K562 (cell line): ENCODE results near the gene APLP1. TPM values are rescaled to one million over a fixed set of nuclear protein-coding genes. Genes with fewer than 3 reads are reported as not detected.

ENCODE experiments used
- AFF1 ChIP-seq, 2 experiments: fragments of 450-650 bp; IDR thresholded peaks; 2 replicates each; pipeline ENCODE4 v1.6.1; 2018; ENCODE audit warnings: mild to moderate bottlenecking in 2 of 2, low read depth in 1 of 2; ENCODE audit not compliant: partially characterized antibody in 2 of 2
- CXXC5 ChIP-seq: fragments of 250-450 bp; sonication (Bioruptor Pico); IDR thresholded peaks from 2 replicates; pipeline ENCODE4 v1.8.0; 2022; ENCODE audit warnings: inconsistent platforms, mild to moderate bottlenecking, moderate library complexity
- ETV5 ChIP-seq: sonication (generic); formaldehyde crosslinking; IDR thresholded peaks from 2 replicates; pipeline ENCODE4 v1.4.0; 2020; ENCODE audit warnings: low read depth, mild to moderate bottlenecking, missing genetic modification reagents
- ETV6 ChIP-seq, 3 experiments: fragments of 150-350 bp in 1 of 3; sonication (generic) in 1 of 3; formaldehyde crosslinking in 1 of 3; IDR thresholded peaks; 2 replicates each; pipeline versions ENCODE4 v1.6.1 to v1.8.0; 2014 to 2022; ENCODE audit warnings: borderline replicate concordance in 2 of 3, low read depth in 2 of 3, antibody characterized with exemption in 1 of 3, low read length in 1 of 3, mild to moderate bottlenecking in 1 of 3, missing genetic modification reagents in 1 of 3
- FOXK1 ChIP-seq: sonication (generic); formaldehyde crosslinking; IDR thresholded peaks from 2 replicates; pipeline ENCODE4 v1.8.0; 2022; ENCODE audit warnings: missing genetic modification reagents, mild to moderate bottlenecking, borderline replicate concordance
- FOXM1 ChIP-seq, 2 experiments: fragments of 450-650 bp in 1 of 2; sonication (generic) in 1 of 2; formaldehyde crosslinking in 1 of 2; IDR thresholded peaks; 2 replicates each; pipeline versions ENCODE4 v1.6.1 to v1.9.0; 2017 to 2022; ENCODE audit warnings: low read depth in 2 of 2, mild to moderate bottlenecking in 2 of 2, missing genetic modification reagents in 1 of 2, moderate library complexity in 1 of 2
- FOXP1 ChIP-seq: sonication (generic); formaldehyde crosslinking; IDR thresholded peaks from 2 replicates; pipeline ENCODE4 v1.8.0; 2022; ENCODE audit warnings: mild to moderate bottlenecking, missing genetic modification reagents
- HDAC2 ChIP-seq: fragments of 450-650 bp; IDR thresholded peaks from 2 replicates; pipeline ENCODE4 v1.6.1; 2016; ENCODE audit warnings: mild to moderate bottlenecking
- MCM3 ChIP-seq: fragments of 450-650 bp; IDR thresholded peaks from 2 replicates; pipeline ENCODE4 v1.6.1; 2016
- MIER1 ChIP-seq: fragments of 450-650 bp; IDR thresholded peaks from 2 replicates; pipeline ENCODE4 v1.6.1; 2016; ENCODE audit warnings: antibody characterized with exemption, mild to moderate bottlenecking, low read depth
- RCOR1 ChIP-seq, 2 experiments: IDR thresholded peaks; 2 replicates each; pipeline ENCODE4 v1.6.1; 2012; ENCODE audit warnings: low read depth in 2 of 2, low read length in 2 of 2, borderline replicate concordance in 1 of 2, improper control_type of control experiment in 1 of 2
- SRF ChIP-seq, 2 experiments: fragments of 250-450, 450-650 bp in 1 of 2; sonication (Bioruptor Pico) in 1 of 2; sonication (generic) in 1 of 2; formaldehyde crosslinking; IDR thresholded peaks; 2 replicates each; pipeline versions ENCODE4 v1.5.0 to v1.5.1; 2020 to 2022; ENCODE audit warnings: mild to moderate bottlenecking in 1 of 2, missing genetic modification reagents in 1 of 2
- TFAP4 ChIP-seq: sonication (generic); formaldehyde crosslinking; IDR thresholded peaks from 2 replicates; pipeline ENCODE4 v1.8.0; 2022; ENCODE audit warnings: missing genetic modification reagents, mild to moderate bottlenecking, moderate library complexity, borderline replicate concordance
- ZNF12 ChIP-seq: sonication (generic); formaldehyde crosslinking; IDR thresholded peaks from 2 replicates; pipeline ENCODE4 v1.4.0; 2020; ENCODE audit warnings: mild to moderate bottlenecking, missing genetic modification reagents
- ZNF24 ChIP-seq: fragments of 450-650 bp; IDR thresholded peaks from 2 replicates; pipeline ENCODE4 v1.6.1; 2016
- ZNF263 ChIP-seq: sonication (generic); formaldehyde crosslinking; IDR thresholded peaks from 2 replicates; pipeline ENCODE4 v1.8.0; 2022; ENCODE audit warnings: mild to moderate bottlenecking, missing genetic modification reagents, borderline replicate concordance
- ZNF586 ChIP-seq: fragments of 450-650 bp; formaldehyde crosslinking; conservative IDR thresholded peaks from 2 replicates; pipeline ENCODE4 v1.4.0; 2020; ENCODE audit warnings: mild to moderate bottlenecking, moderate library complexity
- ZSCAN29 ChIP-seq: fragments of 450-650 bp; IDR thresholded peaks from 2 replicates; pipeline ENCODE4 v1.6.1; 2017
- ZSCAN32 ChIP-seq: fragments of 450-650 bp; formaldehyde crosslinking; IDR thresholded peaks from 2 replicates; pipeline ENCODE4 v1.4.0; 2020; ENCODE audit warnings: mild to moderate bottlenecking, moderate library complexity
- polyA plus RNA-seq, 8 experiments: library from polyadenylated mRNA; depleted of rRNA in 4 of 8; stranded (reverse) in 5 of 8; unstranded in 3 of 8; fragments of >200 nt; fragmentation: Nextera tagmentation in 2 of 8; fragmentation: Illumina TruSeq in 1 of 8; extraction: Ambion mirVana in 2 of 8; extraction: Trizol in 1 of 8; gene quantifications; 2 replicates each; pipeline versions ENCODE4 v1.2.1 to v1.2.3, GENCODE V29; 2011 to 2014; ENCODE audit warnings: inconsistent platforms in 1 of 8, missing spikeins in 1 of 8
- total RNA-seq, 7 experiments: library from RNA; depleted of rRNA in 6 of 7; stranded (reverse); fragments of >200 nt in 6 of 7; fragmentation: Illumina TruSeq in 2 of 7; extraction: Trizol in 2 of 7; gene quantifications; 2 replicates each; pipeline versions ENCODE4 v1.2.1 to v1.2.3, GENCODE V29; 2011 to 2021; ENCODE audit warnings: low replicate concordance in 1 of 7

APLP1 gene
- total and polyA plus RNA-seq, 9 of the 15 experiments (the other 6 are each of a cell fraction or from before 2014, with no cell fraction given): 0.69 to 9.9 (median 4.7) TPM

GRCh38 chr19:35828692-35829301, 39.6 kb upstream of the APLP1 start (continued):
- TF ChIP-seq FOXM1 (IDR thresholded peaks at IDR 0.05; ENCODE audit: low read depth): no peak
- peak; percentile 80; the same call in 1 of the 2 replicates for TF ChIP-seq FOXM1 (CRISPR knock-in tag; IDR thresholded peaks at IDR 0.05; ENCODE audit: low read depth)
- TF ChIP-seq FOXP1 (CRISPR knock-in tag): 0 out of 2 replicates have a peak, but pooled peaks have one; percentile 71
- TF ChIP-seq MCM3: no peak
- TF ChIP-seq SRF (CRISPR knock-in tag; IDR thresholded peaks at IDR 0.05): peak in 1 of 2 experiments; percentile 54; a peak in 1 of 4 replicates
- no peak for TF ChIP-seq ZSCAN29
- peak; percentile 66; the same call in 1 of the 2 replicates for TF ChIP-seq ETV5 (CRISPR knock-in tag)
- peak; percentile 75 for TF ChIP-seq TFAP4 (CRISPR knock-in tag)
- TF ChIP-seq RCOR1 (IDR thresholded peaks at IDR 0.05; ENCODE audit: borderline replicate concordance in 1 of 2, low read depth in 2 of 2, low read length in 2 of 2): peak in 1 of 2 experiments; percentile 89; a peak in 2 of 4 replicates
- TF ChIP-seq AFF1 (IDR thresholded peaks at IDR 0.05; ENCODE audit: low read depth in 1 of 2, partially characterized antibody in 2 of 2): peak in 1 of 2 experiments; percentile 96
- no peak for TF ChIP-seq ZNF586 (CRISPR knock-in tag)
- 0 out of 2 replicates have a peak, but pooled peaks have one; percentile 20 for TF ChIP-seq ZNF24
- no peak for TF ChIP-seq ETV6 (IDR thresholded peaks at IDR 0.05; ENCODE audit: borderline replicate concordance in 1 of 2, low read depth in 2 of 2, low read length in 1 of 2)
- peak; percentile 84; the same call in 1 of the 2 replicates for TF ChIP-seq ETV6 (CRISPR knock-in tag; IDR thresholded peaks at IDR 0.05; ENCODE audit: borderline replicate concordance)
- TF ChIP-seq CXXC5 (CRISPR knock-in tag): peak; percentile 19; the same call in 1 of the 2 replicates
- TF ChIP-seq ZNF263 (CRISPR knock-in tag): peak; percentile 29; the same call in 1 of the 2 replicates
- TF ChIP-seq ZNF12 (CRISPR knock-in tag): peak; percentile 38; the same call in 1 of the 2 replicates
- peak; percentile 97 for TF ChIP-seq MIER1
- peak; percentile 72; the same call in 1 of the 2 replicates for TF ChIP-seq HDAC2
- no peak for TF ChIP-seq ZSCAN32 (CRISPR knock-in tag)
- TF ChIP-seq FOXK1 (CRISPR knock-in tag): peak; percentile 96; the same call in 1 of the 2 replicates
